ENCODE results near the gene YWHAG. TPM values are rescaled to one million over a fixed set of nuclear protein-coding genes. Genes with fewer than 3 reads are reported as not detected.
"Not testable (repeated sequence)": the region's sequence is repeated elsewhere in the genome, so short reads cannot be mapped to it uniquely, and the experiment has no call there.

Gene YWHAG
- total and polyA plus RNA-seq, 3 donors from 2014 or later = 67.4 to 80.2 (median 78.4) TPM

GRCh38 chr7:76340617-76341131 is 18.1 kb downstream of the YWHAG start:
- WGBS, 2 donors = 48 to 61% methylated on average over 2 to 3 of the region's 3 CpGs
- intact Hi-C loops (cut with DNase I; ENCODE audit: low total_unique reads) = no loop called here
- Histone ChIP-seq H3K4me3 (no peak overlapping the region), H3K27ac (peak overlapping the region in 1 of 2 donors; percentile 41), H3K27me3 (no peaks in the 10 kb centered on the region), H3K9me3 (no peaks in the 10 kb centered on the region), H3K4me1 (peaks cover 24% of the 10 kb centered on the region), H3K36me3 (ENCODE audit: low read depth, missing control alignments) (no peaks in the 10 kb centered on the region)
- DNase-seq = no peak
- no peak for TF ChIP-seq POLR2A (IDR thresholded peaks at IDR 0.05)
- TF ChIP-seq CTCF (IDR thresholded peaks at IDR 0.05) = no peak

GRCh38 chr7:76338298-76339084 is 20.3 kb downstream of the YWHAG start:
- 65 to 67% methylated on average over 9 of the region's 9 CpGs for WGBS, 2 donors
- H3K9me3 ChIP-seq = no peaks in the 10 kb centered on the region
- H3K36me3 ChIP-seq (ENCODE audit: low read depth, missing control alignments) = no peaks in the 10 kb centered on the region
- no peaks in the 10 kb centered on the region for H3K27me3 ChIP-seq
- H3K4me1 ChIP-seq = peaks cover 33% of the 10 kb centered on the region
- peak overlapping the region in 1 of 2 donors; percentile 13 for H3K27ac ChIP-seq
- intact Hi-C loops (cut with DNase I; ENCODE audit: low total_unique reads) = no loop called here
- DNase-seq = no peak
- no peak overlapping the region for H3K4me3 ChIP-seq
- TF ChIP-seq CTCF (IDR thresholded peaks at IDR 0.05) (no peak), POLR2A (IDR thresholded peaks at IDR 0.05) (no peak)

- no peak for TF ChIP-seq POLR2A (IDR thresholded peaks at IDR 0.05)
- TF ChIP-seq CTCF (IDR thresholded peaks at IDR 0.05) = no peak
- 62 to 72% methylated on average over 6 of the region's 6 CpGs for WGBS, 2 donors
- intact Hi-C loops (cut with DNase I; ENCODE audit: low total_unique reads) = no loop called here
- Histone ChIP-seq H3K4me1 (peaks cover 39% of the 10 kb centered on the region), H3K27ac (peak overlapping the region in 1 of 2 donors; percentile 36), H3K27me3 (no peaks in the 10 kb centered on the region), H3K4me3 (no peak overlapping the region), H3K9me3 (no peaks in the 10 kb centered on the region), H3K36me3 (ENCODE audit: low read depth, missing control alignments) (no peaks in the 10 kb centered on the region)
- no peak for DNase-seq
These were observed 21.6 kb downstream of the YWHAG start for GRCh38 chr7:76337147-76337546.

- Histone ChIP-seq H3K36me3 (ENCODE audit: low read depth, missing control alignments) (no peaks in the 10 kb centered on the region), H3K27me3 (no peaks in the 10 kb centered on the region), H3K9me3 (no peaks in the 10 kb centered on the region), H3K4me3 (no peak overlapping the region), H3K4me1 (peaks cover 35% of the 10 kb centered on the region), H3K27ac (peak overlapping the region in 1 of 2 donors; percentile 0)
- no peak for DNase-seq
- intact Hi-C loops (cut with DNase I; ENCODE audit: low total_unique reads) = no loop called here
- no peak for TF ChIP-seq CTCF (IDR thresholded peaks at IDR 0.05)
- no peak for TF ChIP-seq POLR2A (IDR thresholded peaks at IDR 0.05)
These were observed 22.7 kb downstream of the YWHAG start for GRCh38 chr7:76336094-76336493.

GRCh38 chr7:76335417-76335816 is 23.4 kb downstream of the YWHAG start:
- H3K9me3 ChIP-seq; H3K27ac ChIP-seq; DNase-seq; H3K4me3 ChIP-seq; H3K36me3 ChIP-seq (ENCODE audit: low read depth, missing control alignments); intact Hi-C loops (cut with DNase I; ENCODE audit: low total_unique reads); H3K27me3 ChIP-seq: not testable (repeated sequence)
- 77 to 88% methylated on average over 2 of the region's 2 CpGs for WGBS, 2 donors
- peaks cover 33% of the 10 kb centered on the region for H3K4me1 ChIP-seq
